Measurements from ENCODE around the gene BCKDHB. TPM values are rescaled to one million over a fixed set of nuclear protein-coding genes. Genes with fewer than 3 reads are reported as not detected.

Gene BCKDHB
- total RNA-seq, 1 donor from 2014 or later = 16.2 TPM

- intact Hi-C loops (cut with DNase I) = no loop called here
- no peaks in the 10 kb centered on the region for H3K9me3 ChIP-seq
- TF ChIP-seq CTCF (IDR thresholded peaks at IDR 0.05) = no peak
- no peak for TF ChIP-seq POLR2AphosphoS5 (IDR thresholded peaks at IDR 0.05; ENCODE audit: insufficient read depth in 1 of 2, low read depth in 1 of 2)
- TF ChIP-seq POLR2A (IDR thresholded peaks at IDR 0.05) = no peak
- no peak overlapping the region for H3K4me3 ChIP-seq
- no peaks in the 10 kb centered on the region for H3K4me1 ChIP-seq
- DNase-seq (ENCODE audit: extremely low spot score in 2 of 2) = no peak
- no peaks in the 10 kb centered on the region for H3K36me3 ChIP-seq
- H3K27me3 ChIP-seq = no peaks in the 10 kb centered on the region
- H3K27ac ChIP-seq = no peak overlapping the region
Observed at GRCh38 chr6:80272988-80273387, 166.5 kb downstream of the BCKDHB start.

GRCh38 chr6:80276861-80277260 is 170.4 kb downstream of the BCKDHB start:
- Histone ChIP-seq H3K9me3 (no peaks in the 10 kb centered on the region), H3K4me3 (no peak overlapping the region), H3K36me3 (no peaks in the 10 kb centered on the region), H3K4me1 (no peaks in the 10 kb centered on the region), H3K27me3 (no peaks in the 10 kb centered on the region), H3K27ac (no peak overlapping the region)
- TF ChIP-seq POLR2AphosphoS5 (IDR thresholded peaks at IDR 0.05; ENCODE audit: insufficient read depth in 1 of 2, low read depth in 1 of 2) (no peak), CTCF (IDR thresholded peaks at IDR 0.05) (no peak), POLR2A (IDR thresholded peaks at IDR 0.05) (no peak)
- no peak for DNase-seq (ENCODE audit: extremely low spot score in 2 of 2)
- intact Hi-C loops (cut with DNase I) = no loop called here

- no peaks in the 10 kb centered on the region for H3K9me3 ChIP-seq
- TF ChIP-seq POLR2A (IDR thresholded peaks at IDR 0.05) = no peak
- no peak for TF ChIP-seq POLR2AphosphoS5 (IDR thresholded peaks at IDR 0.05; ENCODE audit: insufficient read depth in 1 of 2, low read depth in 1 of 2)
- no peak for TF ChIP-seq CTCF (IDR thresholded peaks at IDR 0.05)
- H3K4me3 ChIP-seq = no peak overlapping the region
- no peaks in the 10 kb centered on the region for H3K27me3 ChIP-seq
- DNase-seq (ENCODE audit: extremely low spot score in 2 of 2) = no peak
- no peak overlapping the region for H3K27ac ChIP-seq
- H3K36me3 ChIP-seq = no peaks in the 10 kb centered on the region
- no peaks in the 10 kb centered on the region for H3K4me1 ChIP-seq
- intact Hi-C loops (cut with DNase I) = no loop called here
Observed at GRCh38 chr6:80277501-80277900, 171.0 kb downstream of the BCKDHB start.

- no peak for TF ChIP-seq POLR2AphosphoS5 (IDR thresholded peaks at IDR 0.05; ENCODE audit: insufficient read depth in 1 of 2, low read depth in 1 of 2)
- H3K4me1 ChIP-seq = no peaks in the 10 kb centered on the region
- DNase-seq (ENCODE audit: extremely low spot score in 2 of 2) = no peak
- no peak overlapping the region for H3K4me3 ChIP-seq
- H3K27ac ChIP-seq = no peak overlapping the region
- H3K36me3 ChIP-seq = no peaks in the 10 kb centered on the region
- intact Hi-C loops (cut with DNase I) = no loop called here
- H3K27me3 ChIP-seq = no peaks in the 10 kb centered on the region
- no peaks in the 10 kb centered on the region for H3K9me3 ChIP-seq
Observed at GRCh38 chr6:80280262-80281010, 174.0 kb downstream of the BCKDHB start.

- TF ChIP-seq POLR2AphosphoS5 (IDR thresholded peaks at IDR 0.05; ENCODE audit: insufficient read depth in 1 of 2, low read depth in 1 of 2) (no peak), POLR2A (IDR thresholded peaks at IDR 0.05) (no peak), CTCF (IDR thresholded peaks at IDR 0.05) (no peak)
- H3K27ac ChIP-seq = no peak overlapping the region
- no peaks in the 10 kb centered on the region for H3K9me3 ChIP-seq
- H3K36me3 ChIP-seq = no peaks in the 10 kb centered on the region
- intact Hi-C loops (cut with DNase I) = no loop called here
- H3K4me3 ChIP-seq = no peak overlapping the region
- H3K27me3 ChIP-seq = no peaks in the 10 kb centered on the region
- no peak for DNase-seq (ENCODE audit: extremely low spot score in 2 of 2)
- H3K4me1 ChIP-seq = no peaks in the 10 kb centered on the region
Observed at GRCh38 chr6:80282913-80283554, 176.6 kb downstream of the BCKDHB start.

All from vagina (tissue), 2 donors.